Activated CD8-positive, alpha-beta memory T cell treated with anti-CD3 and anti-CD28 coated beads for 1 hour (primary cell): Measurements from ENCODE around the gene DEPDC5.
"Not testable (repeated sequence)": the region's sequence is repeated elsewhere in the genome, so short reads cannot be mapped to it uniquely, and the experiment has no call there.

Source experiments
- DNase-seq, 2 donors: peaks; one replicate each; pipeline ENCODE4 v3.0.0-alpha.2; 2020; ENCODE audit warnings: low read depth in 1 of 2; ENCODE audit errors: extremely low read depth in 1 of 2

Gene DEPDC5

DNA sequence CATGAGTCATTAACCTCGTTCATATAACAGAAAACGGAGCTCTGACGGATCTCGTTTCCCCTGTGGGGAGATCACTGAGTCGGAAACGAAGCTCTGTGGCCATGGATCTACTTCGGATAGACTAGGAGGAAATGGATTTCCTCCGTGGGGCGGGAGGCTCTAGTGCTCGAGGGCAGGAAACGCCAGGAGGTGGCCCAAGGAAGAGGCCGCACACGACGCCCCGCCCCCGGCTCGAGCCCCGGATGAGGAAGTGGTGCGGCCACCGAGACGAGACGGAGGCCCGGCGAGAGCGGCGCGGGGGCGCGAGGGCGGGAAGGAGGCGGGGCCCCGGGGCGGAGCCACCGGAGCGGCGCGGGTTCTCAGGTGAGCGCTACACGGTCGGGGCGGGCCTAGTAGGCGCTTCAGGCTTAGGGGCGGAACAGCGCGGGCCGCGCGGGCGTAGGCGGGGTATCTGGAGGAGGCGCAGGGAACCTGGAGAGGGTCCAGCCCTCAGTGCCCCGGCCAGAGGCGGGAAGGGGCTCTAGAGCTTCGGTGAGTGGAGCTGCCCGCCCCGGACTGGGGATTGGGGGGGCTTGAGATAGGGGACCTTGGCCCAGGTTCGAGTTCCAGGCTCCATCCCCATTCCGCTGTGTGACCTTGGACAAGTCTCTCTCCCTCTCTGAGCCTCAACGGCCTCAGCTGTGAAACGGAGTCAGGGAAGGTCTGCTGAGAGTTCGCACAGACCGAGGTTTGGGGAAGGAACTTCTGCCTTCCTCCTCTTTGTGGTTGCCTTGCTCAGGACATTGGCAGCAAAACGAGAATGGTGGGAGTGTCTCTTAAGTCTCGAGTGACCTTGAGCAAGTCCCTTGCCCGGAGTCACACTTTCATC is at the start of gene DEPDC5:
DEPDC5 (plus strand) TSS at position 386 of the 868 bp plus-strand sequence. CDS start 903 bp downstream, outside the sequence.
- peak; percentile 79 to 94 for DNase-seq

DNA sequence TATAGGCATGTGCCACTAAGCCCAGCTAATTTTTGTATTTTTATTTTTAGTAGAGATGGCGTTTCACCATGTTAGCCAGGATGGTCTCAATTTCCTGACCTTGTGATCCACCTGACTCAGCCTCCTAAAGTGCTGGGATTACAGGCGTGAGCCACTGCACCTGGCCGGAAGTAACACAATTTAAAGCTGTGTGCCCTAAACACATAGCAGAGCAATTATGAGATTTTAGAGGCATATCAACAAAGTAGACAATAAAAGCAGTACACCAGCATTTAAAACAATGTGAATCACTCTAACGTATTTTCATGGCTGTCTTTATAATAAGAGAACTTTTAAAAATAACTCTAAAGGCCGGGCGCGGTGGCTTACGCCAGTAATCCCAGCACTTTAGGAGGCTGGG is 46.3 kb upstream of the DEPDC5 start:
- DNase-seq, result no peak

DNA sequence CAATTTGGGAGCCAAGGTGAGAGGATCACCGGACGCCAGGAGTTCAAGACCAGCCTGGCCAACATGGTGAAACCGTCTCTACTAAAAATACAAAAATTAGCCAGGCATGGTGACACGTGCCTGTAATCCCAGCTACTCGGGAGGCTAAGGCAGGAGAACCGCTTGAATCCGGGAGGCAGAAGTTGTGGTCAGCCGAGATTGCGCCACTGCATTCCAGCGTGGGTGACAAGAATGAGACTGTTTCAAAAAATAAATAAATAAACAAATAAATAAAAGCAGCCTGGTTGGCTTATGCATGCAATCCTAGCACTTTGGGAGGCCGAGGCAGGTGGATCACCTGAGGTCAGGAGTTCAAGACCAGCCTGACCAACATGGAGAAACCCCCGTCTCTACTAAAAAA is 42.6 kb upstream of the DEPDC5 start:
- not testable (repeated sequence) for DNase-seq

DNA sequence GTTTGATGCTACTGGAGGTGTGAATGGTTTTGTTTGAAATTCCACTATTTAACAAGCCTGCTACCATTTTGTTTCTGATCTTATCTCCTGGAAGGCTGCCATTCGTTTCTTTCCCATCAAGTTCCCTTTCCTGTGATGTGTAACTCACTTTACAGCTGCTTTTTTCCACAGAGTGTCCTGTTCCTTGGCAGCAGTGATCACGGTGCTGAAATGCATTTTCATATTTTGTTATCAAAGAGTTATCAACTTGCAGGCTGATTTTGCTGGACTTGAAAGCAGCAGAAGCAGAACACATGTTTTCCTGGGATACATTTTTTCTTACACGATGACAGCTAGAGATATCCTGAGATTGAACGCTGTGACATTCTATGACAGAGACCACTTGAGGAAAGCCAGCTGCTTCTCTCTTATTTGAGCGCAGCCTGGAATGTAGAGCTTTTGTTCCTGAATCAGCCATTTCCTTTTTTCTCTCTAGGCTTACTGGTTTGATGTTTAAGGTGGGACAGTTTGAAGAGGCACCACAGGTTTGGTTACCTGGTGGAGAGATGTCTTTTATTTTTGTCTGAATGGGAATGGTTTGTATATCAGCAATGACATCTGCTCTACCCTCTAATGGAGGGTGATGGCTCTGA is 38.6 kb upstream of the DEPDC5 start:
- DNase-seq, result no peak

DNA sequence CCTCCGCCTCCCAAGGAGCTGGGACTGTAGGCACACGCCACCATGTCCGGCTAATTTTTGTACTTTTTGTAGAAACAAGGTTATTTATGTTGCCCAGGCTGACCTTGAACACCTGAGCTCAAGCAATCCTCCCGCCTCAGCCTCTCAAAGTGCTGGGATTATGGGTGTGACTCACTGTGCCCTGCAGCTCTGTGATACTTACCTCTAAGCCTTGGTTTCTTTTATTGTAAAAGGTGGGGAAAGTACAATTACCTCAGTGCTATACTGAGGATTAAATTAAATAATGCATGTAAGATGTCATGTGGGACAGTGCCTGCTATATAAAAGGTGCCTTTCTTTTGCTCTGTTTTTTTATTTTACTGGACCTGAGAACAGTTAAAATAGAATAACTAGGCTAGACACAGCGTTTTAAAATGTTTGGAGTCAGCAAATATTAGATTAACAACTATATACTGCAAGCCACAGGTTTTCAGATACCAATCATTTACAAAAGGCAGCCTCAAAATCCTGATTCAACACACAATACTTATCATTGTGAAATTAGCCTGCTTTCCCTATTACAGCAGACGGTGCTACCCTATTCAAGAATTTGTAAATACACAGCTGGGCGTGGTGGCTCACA is 33.9 kb upstream of the DEPDC5 start:
- DNase-seq, result no peak

DNA sequence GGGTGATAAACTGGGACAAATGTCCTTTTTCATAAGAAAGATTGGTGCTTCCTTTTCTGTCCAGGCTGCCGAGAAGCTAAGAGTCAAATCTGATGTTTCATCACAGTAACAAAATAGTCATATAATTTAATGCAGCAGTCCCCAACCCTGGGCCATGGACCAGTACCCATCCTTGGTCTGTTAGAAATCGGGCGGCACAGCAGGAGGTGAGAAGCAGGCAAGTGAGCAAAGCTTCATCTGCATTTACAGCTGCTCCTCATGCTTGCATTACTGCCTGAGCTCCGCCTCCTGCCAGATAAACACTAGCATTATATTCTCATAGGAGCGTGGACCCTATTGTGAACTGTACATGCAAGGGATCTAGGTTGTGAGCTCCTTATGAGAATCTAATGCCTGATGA is 30.1 kb upstream of the DEPDC5 start:
- no peak for DNase-seq

DNA sequence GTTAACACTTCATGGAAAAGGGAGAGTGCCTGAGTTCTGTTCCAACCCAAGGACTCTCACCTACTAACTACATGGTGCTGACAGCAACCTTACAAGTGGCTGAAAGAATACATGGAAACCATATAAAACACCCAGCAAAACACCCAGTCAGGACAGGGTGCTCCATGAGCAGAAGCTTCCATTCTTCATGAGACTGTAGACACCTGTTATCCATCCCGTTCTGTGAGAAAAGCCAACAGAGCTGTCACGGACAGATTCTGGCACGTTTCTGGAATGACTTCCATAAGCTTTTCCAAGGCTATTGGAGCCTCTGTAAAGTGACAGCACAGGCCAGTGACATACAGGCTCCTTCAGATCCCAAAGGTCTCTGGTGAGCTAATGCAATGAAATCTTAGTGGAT is 27.1 kb upstream of the DEPDC5 start:
- DNase-seq, result no peak

DNA sequence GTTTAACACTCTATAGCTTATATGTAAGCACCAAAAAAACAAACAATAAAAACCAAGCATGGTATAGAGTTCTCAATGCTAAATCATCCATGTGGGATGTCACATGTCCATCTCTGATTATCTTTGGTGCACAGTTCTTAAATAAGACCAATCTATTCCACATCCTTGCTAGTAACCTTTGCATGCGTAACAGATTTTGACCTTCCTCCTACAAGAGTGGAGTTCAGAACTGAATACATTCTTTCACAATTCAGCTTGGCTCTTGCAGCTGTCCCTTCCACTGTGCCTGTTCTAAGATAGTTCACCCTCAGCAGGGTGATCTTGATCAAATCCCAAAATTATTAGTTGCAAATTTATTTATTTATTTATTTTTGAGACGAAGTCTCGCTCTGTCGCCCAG is 25.0 kb upstream of the DEPDC5 start:
- no peak for DNase-seq

DNA sequence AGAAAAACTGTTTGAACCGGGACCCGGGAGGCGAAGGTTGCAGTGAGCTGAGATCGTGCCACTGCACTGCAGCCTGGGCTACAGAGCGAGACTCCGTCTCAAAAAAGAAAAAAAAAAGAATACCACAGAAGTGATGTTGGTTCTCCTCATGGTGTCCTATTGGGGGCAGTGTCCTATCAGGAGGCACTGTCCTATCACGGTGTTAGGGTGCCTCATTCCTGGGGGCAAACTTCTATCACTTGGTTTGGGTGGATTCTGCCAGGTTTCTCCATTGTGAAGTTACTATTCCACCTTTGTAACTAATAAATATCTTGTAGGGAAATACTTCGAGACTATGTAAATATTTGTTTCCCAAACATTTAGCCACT is 23.5 kb upstream of the DEPDC5 start:
- DNase-seq, result no peak

DNA sequence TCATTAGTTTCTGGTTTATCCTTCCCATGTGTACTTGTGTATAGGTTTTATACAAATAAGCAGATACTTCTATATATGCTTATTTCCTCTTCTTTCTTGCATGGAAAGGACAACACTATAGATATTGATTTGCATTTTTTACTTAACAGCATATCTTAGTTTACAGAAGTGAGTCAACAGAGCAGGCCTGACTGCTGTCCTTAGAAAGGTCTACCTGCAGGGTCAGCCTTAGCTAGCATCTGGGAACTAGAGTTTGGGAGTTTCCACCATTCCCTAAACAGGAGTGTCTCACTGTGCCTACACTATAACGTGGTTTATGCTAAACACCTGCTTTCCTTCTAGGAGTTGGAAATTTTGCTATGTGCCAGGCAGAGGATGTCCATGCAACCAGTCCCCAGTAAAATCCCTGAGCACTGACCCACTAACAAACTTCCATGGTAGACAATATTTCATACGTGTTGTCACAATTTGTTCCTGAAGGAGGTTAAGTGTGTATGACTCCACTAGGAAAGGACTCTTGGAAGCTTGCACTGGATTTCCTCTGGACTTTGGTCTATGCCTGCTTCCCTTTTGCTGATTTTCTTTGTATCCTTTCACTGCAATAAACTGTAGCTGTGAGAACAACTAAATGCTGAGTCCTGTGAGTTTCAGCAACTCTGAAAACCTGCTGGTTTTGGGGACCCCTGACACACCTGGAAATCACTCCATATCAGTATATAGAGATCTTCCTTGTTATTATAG is 21.6 kb upstream of the DEPDC5 start:
- DNase-seq, result no peak

DNA sequence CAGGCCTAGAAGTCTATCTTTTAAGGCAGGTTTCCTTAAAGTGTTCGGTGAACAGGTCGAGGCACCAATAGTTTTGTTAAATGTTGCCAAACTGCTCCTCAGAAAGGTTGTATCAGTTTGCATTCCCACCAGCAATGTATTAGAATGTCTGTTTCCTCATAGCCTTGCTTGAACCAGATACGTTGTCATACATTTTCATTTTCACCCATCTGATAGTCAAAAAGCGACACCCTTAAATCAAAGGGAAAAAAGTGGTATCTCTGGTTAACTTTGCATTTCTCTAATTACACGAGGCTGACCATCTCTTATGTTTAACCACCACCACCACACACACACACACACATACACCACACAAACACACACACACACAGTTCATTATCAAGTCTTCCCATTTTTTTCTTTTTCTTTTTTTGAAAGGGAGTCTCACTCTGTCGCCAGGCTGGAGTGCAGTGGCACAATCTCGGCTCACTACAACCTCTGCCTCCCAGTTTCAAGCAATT is 20.2 kb upstream of the DEPDC5 start:
- no peak for DNase-seq

DNA sequence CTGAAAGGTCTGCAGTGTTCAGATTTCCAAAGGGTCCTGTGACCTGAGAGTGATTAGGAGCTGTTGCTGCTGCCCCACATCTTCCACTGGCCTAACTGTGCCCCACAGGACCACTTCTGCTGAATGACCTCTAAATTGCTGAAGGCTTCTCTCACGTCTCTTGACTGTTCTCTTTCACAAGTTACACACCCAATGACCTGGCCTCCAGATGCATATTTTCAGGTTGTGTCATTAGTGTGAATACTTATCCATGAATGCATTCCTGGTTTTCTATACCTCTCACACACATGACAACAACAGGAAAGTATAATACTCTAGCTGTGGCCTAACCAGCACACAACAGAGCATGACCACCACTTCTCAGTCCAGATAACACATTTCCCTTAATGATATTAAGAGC is 19.3 kb upstream of the DEPDC5 start:
- DNase-seq, result no peak

DNA sequence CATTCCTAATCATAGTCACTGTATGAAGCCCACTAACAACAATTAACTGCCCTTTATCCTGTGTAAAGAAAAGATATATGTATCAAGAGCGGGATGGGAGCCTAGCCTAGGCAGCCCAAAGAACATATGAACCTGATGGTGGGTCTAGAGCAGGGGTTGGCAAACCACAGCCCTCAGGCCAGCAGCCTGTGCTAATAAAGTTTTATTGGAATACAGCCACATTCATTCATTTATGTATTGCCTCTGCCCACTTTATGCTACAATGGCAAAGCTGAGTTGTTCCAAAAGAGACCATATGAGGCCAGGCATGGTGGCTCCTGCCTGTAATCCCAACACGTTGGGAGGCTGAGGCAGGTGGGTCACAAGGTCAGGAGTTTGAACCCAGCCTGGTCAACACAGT is 17.4 kb upstream of the DEPDC5 start:
- no peak for DNase-seq

DNA sequence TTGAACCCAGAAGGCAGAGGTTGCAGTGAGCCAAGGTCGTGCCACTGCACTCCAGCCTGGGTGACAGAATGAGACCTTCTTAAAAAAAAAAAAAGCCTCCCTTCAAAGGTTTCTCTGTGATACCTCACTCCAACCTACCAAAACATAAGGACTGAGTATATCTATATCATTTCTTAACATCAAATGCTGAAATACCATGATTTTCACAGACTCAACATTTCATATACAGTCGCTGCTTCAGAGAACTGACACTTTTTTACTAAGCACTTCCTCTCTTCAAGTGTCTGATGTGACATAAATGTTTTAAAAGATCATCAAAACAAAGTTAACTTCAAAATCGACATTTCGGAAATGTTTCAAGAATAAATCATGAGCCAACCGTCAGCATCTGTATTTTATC is 15.9 kb upstream of the DEPDC5 start:
- DNase-seq, result no peak

DNA sequence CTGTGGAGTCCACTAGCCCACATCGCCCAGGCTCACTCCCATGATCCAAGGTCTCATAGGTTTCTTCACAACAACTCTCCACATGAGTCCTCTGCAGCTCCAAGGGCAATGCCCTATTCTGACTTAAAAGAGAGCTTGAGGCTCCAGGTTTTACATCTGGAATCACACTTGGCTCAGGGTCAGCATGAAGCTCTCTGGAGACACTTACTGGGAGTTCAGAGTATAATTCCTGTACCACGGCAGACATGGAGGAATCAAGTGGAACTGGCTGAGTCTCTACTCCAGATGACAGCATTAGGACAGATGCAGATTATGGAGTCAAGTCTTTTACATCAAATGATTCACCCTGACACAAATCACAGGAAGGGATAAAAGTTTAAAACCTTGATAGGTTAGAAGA is 15.3 kb upstream of the DEPDC5 start:
- no peak for DNase-seq

DNA sequence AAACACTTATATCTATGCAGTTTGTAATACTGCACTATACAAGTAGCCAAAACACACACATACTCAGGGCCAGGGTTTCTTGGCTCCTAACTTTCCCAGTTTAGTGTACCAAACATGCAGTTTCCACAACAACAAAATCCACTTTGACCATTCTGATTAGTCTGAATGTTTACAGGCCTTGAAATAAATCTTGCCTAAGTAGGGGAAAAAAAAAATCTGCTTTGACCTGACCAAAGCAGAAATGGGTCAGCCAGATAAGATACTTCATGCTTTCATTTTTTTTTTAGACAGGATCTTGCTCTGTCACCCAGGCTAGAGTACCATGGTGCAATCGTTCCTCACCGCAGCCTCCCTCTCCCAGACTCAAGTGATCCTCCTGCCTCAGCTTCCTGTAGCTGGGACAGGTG is 14.0 kb upstream of the DEPDC5 start:
- DNase-seq, result no peak

DNA sequence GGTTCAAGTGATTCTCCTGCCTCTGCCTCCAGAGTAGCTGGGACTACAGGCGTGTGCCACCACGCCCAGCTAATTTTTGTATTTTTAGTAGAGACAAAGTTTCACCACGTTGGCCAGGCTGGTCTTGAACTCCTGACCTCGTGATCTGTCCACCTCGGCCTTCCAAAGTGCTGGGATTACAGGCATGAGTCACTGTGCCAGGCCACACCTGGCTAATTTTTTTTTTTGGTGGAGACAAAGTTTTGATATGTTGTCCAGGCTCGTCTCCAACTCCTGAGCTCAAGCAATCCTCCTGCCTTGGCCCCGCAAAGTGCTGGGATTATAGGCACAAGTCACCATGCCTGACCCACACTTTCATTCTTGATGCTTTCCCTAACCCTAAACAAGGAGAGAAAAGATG is 13.5 kb upstream of the DEPDC5 start:
- not testable (repeated sequence) for DNase-seq

DNA sequence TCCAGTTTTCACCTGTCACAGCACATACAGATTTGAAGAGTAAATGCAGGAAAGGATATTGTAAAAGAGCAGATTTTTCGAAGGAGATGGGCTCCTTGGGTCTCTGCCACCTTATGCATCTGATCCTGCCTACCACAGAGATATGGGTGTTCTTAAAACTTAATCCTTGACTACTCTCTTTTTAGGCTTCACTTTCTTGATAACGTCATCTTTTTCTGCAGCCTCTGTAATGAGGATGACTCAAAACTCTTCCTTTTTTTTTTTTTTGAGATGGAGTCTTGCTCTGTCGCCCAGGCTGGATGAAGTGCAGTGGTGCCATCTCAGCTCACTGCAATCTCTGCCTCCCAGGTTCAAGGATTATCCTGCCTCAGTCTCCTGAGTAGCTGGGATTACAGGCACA is 11.7 kb upstream of the DEPDC5 start:
- DNase-seq, result no peak

DNA sequence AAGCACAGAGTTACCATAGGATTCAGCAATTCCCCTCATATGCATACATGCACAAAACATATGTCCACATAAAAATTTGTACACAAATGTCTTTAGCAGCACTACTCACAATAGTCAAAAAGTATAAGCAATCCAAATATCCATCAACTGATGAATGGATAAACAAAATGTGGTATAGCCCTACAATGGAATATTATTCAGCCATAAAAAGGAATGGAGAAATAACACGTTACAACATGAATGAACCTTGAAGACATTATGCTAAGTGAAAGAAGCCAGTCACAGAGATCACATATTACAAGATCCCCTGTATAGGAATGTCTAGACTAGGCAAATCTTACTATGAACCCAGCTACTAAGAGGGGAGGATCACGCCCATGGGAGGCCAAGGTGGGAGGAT is 11.1 kb upstream of the DEPDC5 start:
- no peak for DNase-seq

DNA sequence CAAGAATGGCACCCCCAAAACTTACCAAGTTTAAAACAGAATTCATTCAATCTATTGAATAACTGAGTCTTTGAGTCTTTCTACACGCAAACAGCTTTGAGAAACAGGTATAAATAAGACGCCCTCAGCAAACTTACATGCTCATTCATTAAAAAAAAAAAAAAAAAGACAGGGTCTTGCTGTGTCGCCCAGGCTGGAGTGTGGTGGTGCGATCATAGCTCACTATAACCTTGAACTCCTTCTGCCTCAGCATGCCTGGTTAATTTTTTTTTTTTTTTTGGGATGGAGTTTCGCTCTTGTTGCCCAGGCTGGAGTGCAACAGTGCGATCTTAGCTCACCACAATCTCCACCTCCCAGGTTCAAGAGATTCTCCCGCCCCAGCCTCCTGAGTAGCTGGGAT is 9.9 kb upstream of the DEPDC5 start:
- DNase-seq, result no peak

DNA sequence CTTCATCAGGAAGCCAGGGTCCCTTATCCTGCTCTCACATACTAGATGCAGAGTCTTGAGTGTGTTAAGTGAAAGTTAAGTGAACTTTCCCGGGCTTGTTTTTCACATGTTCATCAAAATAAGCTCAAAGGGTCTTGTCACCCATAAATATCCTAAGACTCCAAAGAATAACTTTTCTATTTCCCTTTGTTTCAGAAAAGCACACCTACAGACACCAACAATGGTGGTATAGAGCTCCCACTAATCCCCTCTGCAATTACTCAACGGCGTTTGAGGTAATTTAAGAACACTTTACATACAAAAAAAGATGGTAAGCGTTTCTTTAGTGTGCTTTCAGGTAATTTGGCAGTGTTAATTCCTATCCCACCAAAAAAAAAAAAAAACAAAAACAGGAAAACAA is 6.4 kb upstream of the DEPDC5 start:
- no peak for DNase-seq
